C4-2B (cell line): ENCODE data around the gene RABL3.

ENCODE experiments used
- CTCF ChIP-seq: fragments of 450-650 bp; conservative IDR thresholded peaks from 2 replicates; pipeline ENCODE4 v1.5.1; 2017; ENCODE audit warnings: mild to moderate bottlenecking
- ZFX ChIP-seq: fragments of 450-650 bp; IDR thresholded peaks from 2 replicates; pipeline ENCODE4 v1.6.1; 2017

GRCh38 chr3:120685411-120685810 lies 56.9 kb downstream of the RABL3 start:
- no peak for TF ChIP-seq CTCF
- TF ChIP-seq ZFX = no peak
